Astrocyte of the spinal cord (primary cell): Measurements from ENCODE around the gene MARCO.

Experiments used
- DNase-seq: peaks from one replicate; pipeline ENCODE4 v3.0.0; 2011; ENCODE audit warnings: low read depth, low spot score
- H3K4me3 ChIP-seq: 2 replicates; pipeline ENCODE4 v1.5.1; 2011; ENCODE audit warnings: low read depth, mild to moderate bottlenecking, low read length, moderate library complexity
- CTCF ChIP-seq: IDR thresholded peaks from 2 replicates; pipeline ENCODE4 v1.5.1; 2012; ENCODE audit warnings: low read depth, mild to moderate bottlenecking, low read length, inconsistent platforms
- in situ Hi-C: cut with HindIII; loops from 2 replicates; pipeline ENCODE4 v1.10.0; 2017; ENCODE audit warnings: low sequenced_read_pairs

The MARCO gene

DNA sequence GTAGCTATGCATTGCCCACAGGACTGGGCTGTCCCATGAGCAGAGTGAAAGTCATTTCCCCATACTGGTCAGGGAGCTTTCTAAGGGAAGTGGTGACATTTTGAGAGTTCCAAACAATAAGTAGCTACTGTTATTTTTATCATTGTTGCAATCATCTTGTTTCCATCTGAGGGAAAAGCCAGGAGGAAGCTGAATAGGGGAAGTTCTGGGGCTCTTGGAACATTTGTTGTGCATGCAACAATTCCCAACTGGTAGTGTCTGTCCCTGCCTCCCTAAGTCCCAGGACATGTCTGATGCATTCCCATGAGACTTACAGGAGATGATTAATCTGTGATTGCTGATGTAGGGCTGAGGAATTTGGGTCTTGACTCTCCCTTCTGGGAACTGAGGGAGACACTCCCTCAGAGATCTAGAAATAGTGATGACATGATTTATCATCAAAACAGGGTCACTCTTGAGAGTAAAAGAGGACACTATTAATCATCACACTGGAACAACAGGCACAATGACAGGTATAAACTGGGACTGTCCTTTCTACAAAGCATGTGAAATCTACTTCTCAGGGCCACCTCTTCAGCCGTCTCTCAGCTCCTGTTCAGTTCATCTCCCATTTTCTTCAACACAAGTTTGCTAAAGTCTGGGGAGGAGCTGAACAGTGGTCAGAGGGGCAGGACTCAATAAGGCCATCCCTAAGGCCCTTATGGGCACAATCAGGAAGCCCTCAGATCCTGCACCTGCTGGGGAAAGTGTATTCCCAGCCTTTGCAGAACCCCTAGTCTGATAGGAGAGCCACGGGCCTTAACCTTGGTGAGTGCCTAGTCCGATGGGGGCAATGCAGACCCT, 28.0 kb upstream of the MARCO start:
- no peak overlapping the region for H3K4me3 ChIP-seq
- no peak for DNase-seq
- no peak for TF ChIP-seq CTCF
- in situ Hi-C loops: no loop called here

DNA sequence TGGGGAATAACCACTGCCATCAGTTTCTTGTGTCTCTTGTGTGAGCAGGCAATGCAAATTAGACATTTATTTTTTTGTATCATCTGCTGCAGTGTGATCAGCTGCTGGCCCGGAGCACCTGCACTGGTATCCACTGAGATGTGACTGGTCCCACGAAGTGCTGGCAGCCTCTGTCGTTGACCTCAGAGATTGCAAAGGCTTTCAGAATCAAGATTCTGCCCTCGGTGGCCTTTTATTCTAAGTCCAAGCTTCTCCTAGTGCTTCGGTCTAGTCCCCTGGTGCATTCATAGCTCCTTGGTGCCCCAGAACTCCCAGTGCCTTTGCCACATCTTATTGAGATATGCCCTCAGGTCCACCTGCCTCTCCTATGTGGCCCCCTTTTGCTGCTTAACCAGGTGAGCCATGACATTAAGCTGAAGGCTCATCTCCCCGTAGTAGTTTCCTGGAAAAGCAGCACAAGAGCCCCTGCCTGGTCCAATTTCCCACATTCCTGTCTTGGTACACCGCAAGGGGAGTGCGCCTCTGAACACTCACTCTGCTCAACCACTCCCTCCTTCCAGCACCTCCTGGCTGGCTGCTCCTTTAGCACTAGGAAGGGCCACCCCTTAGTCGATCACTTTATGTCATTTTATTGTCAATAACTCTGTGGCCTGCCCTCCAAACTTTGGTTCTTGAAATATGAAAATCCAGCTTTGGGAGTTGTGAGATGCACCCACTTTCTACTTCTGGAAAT, 27.1 kb upstream of the MARCO start:
- no peak for TF ChIP-seq CTCF
- no peak overlapping the region for H3K4me3 ChIP-seq
- in situ Hi-C loops: no loop called here
- DNase-seq: no peak

- in situ Hi-C loops: no loop called here
- no peak overlapping the region for H3K4me3 ChIP-seq
- DNase-seq: no peak
- no peak for TF ChIP-seq CTCF
Measured at GRCh38 chr2:118918017-118918416, 24.0 kb upstream of the MARCO start.

DNA sequence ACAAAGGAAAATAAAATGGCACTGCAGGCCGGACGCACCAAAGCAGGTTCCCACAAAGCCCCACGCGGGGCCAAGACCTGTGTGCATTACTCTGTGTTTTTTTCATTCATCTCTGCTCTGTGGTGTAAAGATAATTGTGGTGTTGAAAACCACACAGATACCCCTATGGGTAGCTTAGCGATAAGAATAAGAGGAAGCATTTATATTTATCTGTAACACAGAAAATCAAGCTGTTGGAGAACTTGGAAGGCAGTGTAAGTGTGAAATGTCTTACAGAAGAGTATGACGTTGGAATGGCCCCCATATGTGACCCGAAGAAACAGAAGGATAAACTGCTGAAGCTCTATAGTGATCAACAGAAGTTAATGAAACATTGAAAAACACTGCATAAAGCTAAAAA, 20.3 kb upstream of the MARCO start:
- DNase-seq: no peak
- in situ Hi-C loops: no loop called here

DNA sequence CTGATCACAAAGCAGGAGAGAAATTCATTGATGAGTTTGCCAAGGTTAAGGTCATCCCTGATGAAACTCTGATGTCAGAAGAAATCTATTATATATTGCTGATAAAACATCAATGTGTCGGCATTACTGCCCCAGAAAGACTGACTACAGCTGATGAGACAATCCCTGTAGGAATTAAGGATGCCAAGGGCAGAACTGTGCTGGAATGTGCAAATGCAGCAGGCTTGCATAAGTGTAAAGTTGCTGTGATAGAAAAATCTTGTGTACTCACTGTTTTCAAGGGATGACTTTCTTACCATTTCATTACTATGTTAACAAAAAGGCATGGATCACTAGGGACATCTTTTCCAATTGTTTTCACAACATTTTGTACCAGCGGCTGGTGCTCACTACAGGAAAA, 19.7 kb upstream of the MARCO start:
- no peak overlapping the region for H3K4me3 ChIP-seq
- in situ Hi-C loops: no loop called here
- no peak for TF ChIP-seq CTCF
- DNase-seq: no peak

More for the DNA sequence above, 20.3 kb upstream of the MARCO start:
- TF ChIP-seq CTCF: no peak
- no peak overlapping the region for H3K4me3 ChIP-seq

DNA sequence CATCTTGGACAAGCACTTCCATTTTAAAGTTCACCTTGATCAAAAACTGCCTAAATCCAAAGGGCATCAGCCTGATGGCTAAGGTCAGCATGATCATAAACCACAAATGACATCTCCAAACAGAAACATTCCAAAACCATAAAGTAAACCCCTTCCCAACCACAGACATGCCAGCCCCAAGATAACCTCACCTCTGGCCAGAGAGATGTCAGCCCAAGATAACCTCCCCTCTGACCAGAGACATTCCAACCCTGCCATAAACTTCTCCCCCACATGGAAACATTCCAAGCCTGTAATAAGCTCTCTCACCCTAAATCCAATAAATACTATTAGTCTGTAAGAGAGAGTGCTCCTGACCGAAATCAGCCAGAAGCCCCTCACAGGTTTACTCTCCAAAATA, 18.6 kb upstream of the MARCO start:
- TF ChIP-seq CTCF: no peak
- DNase-seq: no peak
- H3K4me3 ChIP-seq: no peak overlapping the region
- in situ Hi-C loops: no loop called here
